Heart left ventricle (tissue), 16 donors: ENCODE measurements around the gene REPS2. TPM values are rescaled to one million over a fixed set of nuclear protein-coding genes. Genes with fewer than 3 reads are reported as not detected.
A peak's percentile ranks its signal among the peaks of the same experiment; 100 is the strongest.

ENCODE experiments used
- ATAC-seq, 4 donors: fragments of 200-7000 bp; cut with Tn5 transposase; one replicate each; pipeline ENCODE4 v1.9.1; 2020 to 2022; ENCODE audit warnings: moderate library complexity in 4 of 4, mild to moderate bottlenecking in 3 of 4, moderate number of reproducible peaks in 1 of 4
- DNase-seq, 5 donors: peaks; one replicate each; pipeline ENCODE4 v3.0.0-alpha.2; 2020
- H3K27ac ChIP-seq, 12 donors: fragments of 200-600 bp; sonication (generic) in 4 of 12; one replicate each; pipeline versions ENCODE4 v1.5.0 to v1.8.0; 2016 to 2022; ENCODE audit warnings: mild to moderate bottlenecking in 2 of 12
- H3K27me3 ChIP-seq, 9 donors: fragments of 200-600 bp; sonication (generic) in 2 of 9; one replicate each; pipeline versions ENCODE4 v1.5.1 to v1.8.0; 2016 to 2022; ENCODE audit warnings: mild to moderate bottlenecking in 3 of 9
- H3K36me3 ChIP-seq, 9 donors: fragments of 200-600 bp; sonication (generic) in 2 of 9; one replicate each; pipeline versions ENCODE4 v1.5.0 to v1.8.0; 2018 to 2022; ENCODE audit warnings: mild to moderate bottlenecking in 2 of 9
- H3K4me1 ChIP-seq, 12 donors: fragments of 200-600 bp; sonication (generic) in 4 of 12; one replicate each; pipeline versions ENCODE4 v1.5.0 to v1.8.0; 2016 to 2022; ENCODE audit warnings: mild to moderate bottlenecking in 3 of 12
- H3K4me3 ChIP-seq, 12 donors: fragments of 200-600 bp; sonication (generic) in 4 of 12; one replicate each; pipeline versions ENCODE4 v1.5.0 to v1.8.0; 2017 to 2022; ENCODE audit warnings: mild to moderate bottlenecking in 9 of 12, moderate library complexity in 4 of 12
- H3K9me3 ChIP-seq, 12 donors: fragments of 200-600 bp; sonication (generic) in 4 of 12; one replicate each; pipeline versions ENCODE4 v1.5.0 to v1.8.0; 2016 to 2022; ENCODE audit warnings: mild to moderate bottlenecking in 1 of 12
- CTCF ChIP-seq, 12 donors: fragments of 200-600 bp; sonication (generic) in 4 of 12; IDR thresholded peaks; one replicate each; pipeline versions ENCODE4 v1.5.0 to v1.8.0; 2018 to 2022; ENCODE audit warnings: antibody characterized with exemption in 12 of 12, mild to moderate bottlenecking in 5 of 12
- POLR2A ChIP-seq, 2 donors: fragments of 450-650 bp; IDR thresholded peaks; one replicate each; pipeline ENCODE4 v1.6.1; 2017; ENCODE audit warnings: antibody characterized with exemption in 2 of 2, mild to moderate bottlenecking in 2 of 2, moderate library complexity in 2 of 2
- WGBS, 4 donors: extraction: QIAGEN DNeasy Blood & Tissue Kit in 2 of 4; methylation state at CpG; one replicate each; pipeline versions ENCODE4 v1.1.5 to v1.1.7; 2013 to 2018; 5-methylcytosine and 5-hydroxymethylcytosine counted together
- intact Hi-C, 10 donors: fragments of 100-400 bp; cut with DNase I; formaldehyde crosslinking; loops; one replicate each; pipeline versions ENCODE4 v1.11.1 to v1.14.2; 2022
- polyA plus RNA-seq, 2 donors: library from polyadenylated mRNA; stranded (reverse); fragments of 200-250 nt; gene quantifications; one replicate each; pipeline ENCODE4 v1.2.3, GENCODE V29; 2013
- total RNA-seq, 9 donors: library from RNA; depleted of rRNA in 2 of 9; stranded (reverse); fragments of >200 nt in 2 of 9; fragmentation: NEBNext Ultra II Directional in 3 of 9; extraction: Animal tissue kit (Norgen Biotek cat#: 25700) in 3 of 9; gene quantifications; one replicate each; pipeline versions ENCODE4 v1.1.0 to v1.2.4, GENCODE V29; 2016 to 2023
- donor health status: ischemic (EF 13 %, LVEDD 7.1; RV severe dilation, severe dysfunction).
- donor health status: healthy with polysubstance abuse.
- donor health status: DM: no; HTN: yes; CAD: no.
- donor health status: DM: no; HTN: no; CAD: no.
- donor health status: ischemic (EF 25% LVEDD 6.9; RV normal size, moderate dysfunction).
- donor health status: ischemic (EF 25% LVEDD 5.7; RV mildly dilated, moderate dysfunction).
- donor health status: healthy.
- donor health status: DM: yes; HTN: yes; CAD: no.
- donor health status: ischemic (EF 35%, LVEDD 5.7; RV mildly dilated, moderate dysfunction).
- donor health status: nonischemic (EF 11% LVEDD 7.7; RV severe dilation, severe dysfunction).
- donor health status: DM: yes; HTN: yes; CAD: no.
- donor health status: PGD.
- donor health status: ischemic (EF 29% LVEDD 5.4; RV normal size, mild dysfunction).
- donor health status: nonischemic (EF 23%, LVEDD 6.1; RV moderate dilation, normal function).

The REPS2 gene
- total and polyA plus RNA-seq, 11 donors = 0.89 to 11.9 (median 6.5) TPM

- no peaks in the 10 kb centered on the region for H3K9me3 ChIP-seq
- no peak for DNase-seq
- no peak for ATAC-seq
- H3K27me3 ChIP-seq = peaks cover 0 to 25% (median 0%) of the 10 kb centered on the region in 9 donors
- H3K4me3 ChIP-seq = no peak overlapping the region
- H3K36me3 ChIP-seq = no peaks in the 10 kb centered on the region
- no peaks in the 10 kb centered on the region for H3K4me1 ChIP-seq
- TF ChIP-seq CTCF (IDR thresholded peaks at IDR 0.05) (no peak), POLR2A (IDR thresholded peaks at IDR 0.05) (no peak)
- no peak overlapping the region for H3K27ac ChIP-seq
- intact Hi-C loops = no loop called here
These were observed 86.8 kb downstream of the REPS2 start for GRCh38 chrX:17033225-17033624.

- intact Hi-C loops = no loop called here
- TF ChIP-seq CTCF (IDR thresholded peaks at IDR 0.05) = no peak
- no peak for TF ChIP-seq POLR2A (IDR thresholded peaks at IDR 0.05)
- Histone ChIP-seq H3K27ac (no peak overlapping the region), H3K36me3 (no peaks in the 10 kb centered on the region), H3K4me3 (no peak overlapping the region), H3K27me3 (peaks cover 0 to 24% (median 0%) of the 10 kb centered on the region in 9 donors), H3K9me3 (no peaks in the 10 kb centered on the region), H3K4me1 (peaks cover 0 to 12% (median 0%) of the 10 kb centered on the region in 12 donors)
- DNase-seq (no peak), ATAC-seq (no peak)
- WGBS, 4 donors = 83 to 91% (median 86%) methylated on average over 3 of the region's 3 CpGs
These were observed 88.7 kb downstream of the REPS2 start for GRCh38 chrX:17035111-17035510.

- no peak for DNase-seq
- Histone ChIP-seq H3K27me3 (peaks cover 0 to 29% (median 0%) of the 10 kb centered on the region in 9 donors), H3K4me1 (peaks cover 0 to 12% (median 0%) of the 10 kb centered on the region in 12 donors), H3K36me3 (no peaks in the 10 kb centered on the region), H3K9me3 (no peaks in the 10 kb centered on the region), H3K4me3 (no peak overlapping the region), H3K27ac (no peak overlapping the region)
- ATAC-seq = no peak
- TF ChIP-seq POLR2A (IDR thresholded peaks at IDR 0.05) (no peak), CTCF (IDR thresholded peaks at IDR 0.05) (no peak)
- 74 to 82% (median 77%) methylated on average over 4 of the region's 4 CpGs for WGBS, 4 donors
- intact Hi-C loops = no loop called here
These were observed 89.9 kb downstream of the REPS2 start for GRCh38 chrX:17036171-17036961.

- 47 to 80% (median 68%) methylated on average over 3 of the region's 3 CpGs for WGBS, 4 donors
- Histone ChIP-seq H3K9me3 (no peaks in the 10 kb centered on the region), H3K27me3 (peaks cover 0 to 35% (median 0%) of the 10 kb centered on the region in 9 donors), H3K4me1 (peaks cover 0 to 12% (median 0%) of the 10 kb centered on the region in 12 donors), H3K4me3 (no peak overlapping the region), H3K36me3 (no peaks in the 10 kb centered on the region), H3K27ac (peak overlapping the region in 2 of 12 donors; percentile 19 to 47)
- TF ChIP-seq POLR2A (IDR thresholded peaks at IDR 0.05) (no peak), CTCF (IDR thresholded peaks at IDR 0.05) (no peak)
- intact Hi-C loops = no loop called here
- no peak for DNase-seq
- peak; percentile 11 to 42 (median 22) for ATAC-seq
These were observed 91.8 kb downstream of the REPS2 start for GRCh38 chrX:17038277-17038676.
